Raji (cell line): ENCODE results near the gene PDE8B.

Experiments
- POLR2A ChIP-seq: IDR thresholded peaks from 2 replicates; pipeline ENCODE4 v1.6.1; 2011; ENCODE audit warnings: low read depth, low read length, control low read depth; ENCODE audit not compliant: insufficient read depth

PDE8B gene

DNA sequence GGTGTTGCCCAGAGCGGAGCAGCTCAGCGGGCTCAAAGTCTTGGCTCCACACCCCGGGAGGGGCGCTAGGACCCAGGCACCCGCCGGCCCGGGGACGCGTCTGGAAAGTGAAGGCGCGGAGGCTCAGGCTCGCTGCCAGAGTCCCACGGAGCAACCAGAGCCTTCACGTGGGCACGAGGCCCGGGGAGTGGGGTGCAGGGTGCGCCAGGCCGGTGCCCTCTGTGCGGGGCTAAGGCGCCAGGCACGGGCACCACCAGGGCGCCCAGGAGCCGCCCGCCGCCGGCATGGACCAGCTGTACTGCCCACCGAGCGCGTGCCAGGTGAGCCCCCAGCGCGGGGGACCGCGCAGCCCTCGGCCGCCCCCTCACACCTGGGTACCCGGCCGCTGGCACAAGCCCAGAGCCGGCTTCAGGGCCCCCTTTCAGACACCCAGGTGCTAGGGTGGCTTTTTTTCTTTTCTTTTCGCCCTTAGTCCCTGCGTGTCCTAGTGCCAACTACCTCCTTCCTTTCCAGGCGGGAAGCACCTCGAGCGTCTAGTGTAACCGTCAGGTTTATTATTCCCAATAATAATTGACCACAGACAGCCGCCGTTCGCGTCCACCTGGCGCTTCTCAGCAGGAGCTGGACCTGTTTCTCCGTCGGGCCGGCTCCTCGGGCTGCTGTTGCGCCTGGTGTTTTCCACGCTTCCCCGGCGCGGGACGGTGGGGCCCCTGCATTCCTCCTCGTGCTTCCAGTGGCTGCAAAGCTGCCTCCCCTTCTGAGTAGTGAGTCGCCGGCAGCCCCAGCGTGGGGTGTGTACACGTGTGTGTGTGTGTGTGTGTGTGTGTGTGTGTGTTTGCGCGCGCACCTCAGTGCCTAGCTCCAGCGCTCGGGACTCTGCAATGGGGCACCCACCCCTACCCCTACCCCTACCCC lies 30.1 kb upstream of the PDE8B start:
- no peak for TF ChIP-seq POLR2A

DNA sequence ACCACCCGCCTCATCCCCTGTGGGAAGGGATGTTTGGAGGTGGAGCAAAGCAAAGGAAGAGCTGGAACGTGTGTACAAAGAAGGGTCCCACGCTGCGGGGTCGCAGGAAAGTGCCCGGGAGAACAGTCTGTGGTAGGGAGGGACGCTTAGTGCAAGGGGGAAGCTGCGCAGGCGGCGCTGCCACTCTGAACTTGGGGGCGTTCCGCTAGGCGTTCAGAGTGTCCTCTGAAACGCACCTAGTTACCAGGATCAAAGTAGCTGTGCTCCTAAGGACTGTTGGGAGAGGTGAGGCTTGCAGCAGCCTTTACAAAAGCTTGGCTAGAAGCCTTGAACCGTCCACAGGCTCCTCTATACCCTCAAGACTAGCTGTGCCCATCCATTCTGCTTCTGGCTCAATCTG lies 29.3 kb upstream of the PDE8B start:
- no peak for TF ChIP-seq POLR2A

- TF ChIP-seq POLR2A: no peak
These were observed 28.7 kb upstream of the PDE8B start for GRCh38 chr5:77181596-77182304.

DNA sequence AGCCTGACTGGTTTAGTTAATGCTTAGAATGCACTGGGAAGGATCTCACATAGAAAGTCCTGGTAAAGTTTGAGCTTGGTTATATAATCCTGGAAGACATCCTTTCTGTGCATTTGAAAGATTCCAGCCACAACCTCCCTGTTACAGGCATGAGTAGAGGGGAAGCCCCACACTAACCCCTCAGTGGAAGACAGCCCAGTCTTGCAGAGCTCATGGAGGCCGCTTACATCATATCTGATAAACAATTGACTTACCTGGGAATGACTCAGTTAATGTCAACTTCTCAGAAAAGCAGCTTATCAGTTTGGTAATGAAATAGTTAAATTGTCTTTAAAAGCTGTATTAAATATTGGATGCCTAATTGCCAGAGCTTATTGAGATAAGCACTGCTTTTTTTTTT lies 28.1 kb upstream of the PDE8B start:
- no peak for TF ChIP-seq POLR2A

DNA sequence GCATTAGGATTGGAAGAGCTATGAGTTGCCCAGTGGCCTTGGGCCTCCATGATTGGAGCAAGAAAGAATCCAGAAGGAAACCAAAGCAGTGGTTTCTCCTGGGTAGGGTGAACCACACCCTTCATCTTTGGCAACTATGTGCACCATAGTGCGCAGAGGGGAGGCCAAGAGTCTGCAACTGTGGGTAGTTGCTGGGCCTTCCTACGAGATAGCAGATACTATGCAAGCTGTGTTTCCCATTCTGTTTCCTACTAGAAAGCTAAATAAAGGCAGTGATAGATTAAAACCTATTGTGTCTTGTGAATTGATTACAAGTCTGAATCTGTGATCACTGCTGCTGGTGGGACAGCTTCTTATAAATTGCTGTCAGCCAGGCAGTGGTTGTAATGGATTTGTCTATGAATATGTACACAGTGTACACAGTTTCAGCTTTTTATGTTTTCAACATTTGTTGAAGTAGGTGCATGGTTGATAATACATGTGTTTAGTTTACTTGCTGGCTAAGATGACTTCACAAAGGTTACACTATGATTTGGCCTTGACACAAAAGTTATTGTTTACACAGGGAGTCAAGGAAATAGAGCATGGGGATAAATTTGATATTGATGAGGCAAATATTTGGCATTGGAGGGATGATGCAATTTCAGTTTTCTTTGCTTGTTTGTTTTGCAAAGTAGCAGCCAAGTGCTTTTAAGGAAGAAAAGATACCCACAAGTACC lies 23.7 kb upstream of the PDE8B start:
- no peak for TF ChIP-seq POLR2A

DNA sequence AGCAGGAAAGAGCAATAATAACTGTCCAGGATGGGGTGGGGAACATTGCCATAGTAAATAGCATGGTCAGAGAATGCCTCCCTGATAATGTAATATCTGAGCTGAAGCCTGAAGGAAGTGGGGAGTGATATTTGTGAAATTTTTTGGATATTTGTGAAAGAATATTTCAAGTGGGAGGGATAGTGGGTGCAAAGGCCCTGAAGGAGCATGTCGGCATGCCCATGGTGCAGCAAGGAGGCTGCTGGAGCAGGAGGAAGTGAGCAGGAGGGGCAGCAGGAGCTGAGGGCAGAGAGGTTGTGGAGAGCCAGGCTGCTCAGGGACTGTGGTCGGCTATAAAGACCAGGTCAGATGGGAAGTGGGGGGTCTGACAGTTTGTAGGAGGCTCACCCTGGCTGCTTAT lies 21.1 kb upstream of the PDE8B start:
- TF ChIP-seq POLR2A: no peak

DNA sequence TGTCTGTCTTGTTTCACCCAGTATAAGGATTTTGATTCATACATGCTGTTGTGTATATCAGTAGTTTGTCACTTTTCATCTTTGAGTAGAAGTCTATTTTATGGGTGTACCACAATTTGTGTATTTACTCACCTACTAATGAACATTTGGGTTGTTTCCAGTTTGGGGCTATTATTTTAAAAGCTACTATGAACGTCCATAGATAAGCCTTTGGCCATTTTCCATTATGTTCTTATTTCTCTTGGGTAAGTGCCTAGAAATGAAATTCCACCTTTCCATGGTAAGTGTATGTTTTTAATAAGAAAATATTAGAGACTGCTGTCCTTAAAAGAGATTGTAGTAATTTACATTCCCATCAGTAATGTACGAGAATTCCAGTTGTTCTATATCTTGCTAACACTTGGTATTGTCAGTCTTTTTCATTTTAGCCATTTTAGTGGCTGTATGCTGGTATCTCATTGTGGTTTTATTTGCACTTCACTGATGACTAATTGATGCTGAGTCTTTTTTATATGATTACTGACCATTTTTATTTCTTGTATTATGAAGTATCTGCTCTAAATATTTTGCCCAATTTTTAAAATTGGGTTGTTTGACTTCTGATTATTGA lies 17.9 kb upstream of the PDE8B start:
- TF ChIP-seq POLR2A: no peak

- no peak for TF ChIP-seq POLR2A
These were observed 15.7 kb upstream of the PDE8B start for GRCh38 chr5:77194762-77195161.

GRCh38 chr5:77197840-77198554 lies 12.5 kb upstream of the PDE8B start:
- TF ChIP-seq POLR2A: no peak

GRCh38 chr5:77200663-77201062 lies 9.8 kb upstream of the PDE8B start:
- no peak for TF ChIP-seq POLR2A

DNA sequence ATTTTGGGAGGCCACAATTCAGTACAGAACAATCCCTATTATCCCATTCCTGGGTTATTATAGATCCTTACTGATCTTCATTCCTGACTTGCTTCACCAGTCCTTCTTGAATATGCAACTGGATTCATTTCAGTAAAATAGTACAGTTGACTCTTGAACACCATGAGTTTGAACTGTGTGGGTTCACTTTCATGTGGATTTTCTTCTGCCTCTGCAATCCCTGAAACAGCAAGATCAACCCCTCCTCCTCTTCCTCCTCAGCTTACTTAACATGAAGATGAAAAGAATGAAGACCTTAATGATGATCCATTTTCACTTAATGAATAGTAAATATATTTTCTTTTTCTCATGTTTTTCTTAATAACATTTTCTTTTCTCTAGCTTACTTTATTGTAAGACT lies 8.3 kb upstream of the PDE8B start:
- TF ChIP-seq POLR2A: no peak

DNA sequence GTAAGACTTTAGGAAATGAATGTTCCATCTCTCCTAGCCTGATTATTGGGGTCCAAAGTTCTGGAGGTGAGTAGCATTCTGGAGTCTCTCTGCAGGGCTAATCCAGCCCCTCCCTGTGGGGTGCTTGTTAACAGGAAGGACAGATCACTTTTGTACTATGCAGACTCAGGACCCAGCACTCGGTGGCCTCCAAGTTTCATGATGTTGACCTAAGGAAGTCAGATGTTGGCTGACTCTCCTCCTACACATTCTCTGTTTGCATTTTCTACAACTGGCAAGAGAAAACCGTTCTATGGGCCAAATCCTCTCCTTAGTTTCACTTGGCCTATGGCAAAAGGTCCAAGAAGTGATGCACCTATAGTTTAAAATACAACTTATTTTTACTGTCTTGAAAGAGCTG lies 5.5 kb upstream of the PDE8B start:
- TF ChIP-seq POLR2A: no peak

GRCh38 chr5:77208507-77209163 lies 1.8 kb upstream of the PDE8B start:
- no peak for TF ChIP-seq POLR2A

GRCh38 chr5:77209495-77210090 lies 887 bp upstream of the PDE8B start:
- TF ChIP-seq POLR2A: no peak

GRCh38 chr5:77210964-77211690 lies 647 bp downstream of the PDE8B start:
- TF ChIP-seq POLR2A: no peak
